Nephron (organoid): Measurements from ENCODE around the gene ENTR1.

Source experiments
- H3K27ac Mint-ChIP-seq, 3 experiments: 2 replicates each; pipeline ENCODE4 v1.8.0; 2020; ENCODE audit warnings: mixed read lengths in 3 of 3, mild to moderate bottlenecking in 2 of 3, moderate library complexity in 1 of 3
- H3K27me3 Mint-ChIP-seq: 2 replicates; pipeline ENCODE4 v1.8.0; 2021; ENCODE audit warnings: low read depth, mild to moderate bottlenecking, moderate library complexity, mixed read lengths
- H3K36me3 Mint-ChIP-seq: 2 replicates; pipeline ENCODE4 v1.8.0; 2020; ENCODE audit warnings: low read depth, mixed read lengths
- H3K4me1 Mint-ChIP-seq: 2 replicates; pipeline ENCODE4 v1.8.0; 2020; ENCODE audit warnings: mixed read lengths
- H3K4me3 Mint-ChIP-seq, 3 experiments: 2 replicates each; pipeline ENCODE4 v1.8.0; 2020; ENCODE audit warnings: mild to moderate bottlenecking in 3 of 3, mixed read lengths in 3 of 3, moderate library complexity in 2 of 3
- H3K9me3 Mint-ChIP-seq: 2 replicates; pipeline ENCODE4 v1.8.0; 2020; ENCODE audit warnings: mixed read lengths
- CTCF ChIP-seq, 3 experiments: fragments of 200-600 bp; sonication (generic); IDR thresholded peaks; one replicate each; pipeline ENCODE4 v1.5.0; 2021; ENCODE audit warnings: antibody characterized with exemption in 3 of 3; ENCODE audit not compliant: unreplicated experiment in 3 of 3

ENTR1 gene

GRCh38 chr9:136403915-136404800 lies 6.3 kb downstream of the ENTR1 start:
- H3K27me3 Mint-ChIP-seq: no peaks in the 10 kb centered on the region
- TF ChIP-seq CTCF (IDR thresholded peaks at IDR 0.05; ENCODE audit: unreplicated experiment in 3 of 3): no peak

GRCh38 chr9:136403538-136403914 lies 6.9 kb downstream of the ENTR1 start:
- Mint-ChIP-seq H3K9me3 (no peaks in the 10 kb centered on the region), H3K27ac (no peak overlapping the region), H3K27me3 (no peaks in the 10 kb centered on the region), H3K36me3 (peaks cover 32% of the 10 kb centered on the region), H3K4me3 (no peak overlapping the region), H3K4me1 (peaks cover 8% of the 10 kb centered on the region)
- no peak for TF ChIP-seq CTCF (IDR thresholded peaks at IDR 0.05; ENCODE audit: unreplicated experiment in 3 of 3)

More at GRCh38 chr9:136403915-136404800, 6.3 kb downstream of the ENTR1 start:
- Mint-ChIP-seq H3K27ac (no peak overlapping the region), H3K9me3 (no peaks in the 10 kb centered on the region), H3K4me3 (no peak overlapping the region), H3K4me1 (peaks cover 7% of the 10 kb centered on the region), H3K36me3 (peaks cover 34% of the 10 kb centered on the region)

GRCh38 chr9:136402067-136402466 lies 8.3 kb downstream of the ENTR1 start:
- Mint-ChIP-seq H3K27ac (no peak overlapping the region), H3K9me3 (no peaks in the 10 kb centered on the region), H3K4me1 (peaks cover 9% of the 10 kb centered on the region), H3K27me3 (no peaks in the 10 kb centered on the region), H3K36me3 (peaks cover 29% of the 10 kb centered on the region), H3K4me3 (peak overlapping the region in 1 of 3 experiments; percentile 42)
- TF ChIP-seq CTCF (IDR thresholded peaks at IDR 0.05; ENCODE audit: unreplicated experiment in 3 of 3): no peak

GRCh38 chr9:136401173-136401922 lies 9.1 kb downstream of the ENTR1 start:
- H3K27ac Mint-ChIP-seq: no peak overlapping the region
- H3K9me3 Mint-ChIP-seq: no peaks in the 10 kb centered on the region
- peaks cover 9% of the 10 kb centered on the region for H3K4me1 Mint-ChIP-seq
- H3K4me3 Mint-ChIP-seq: peak overlapping the region; percentile 61 to 76 (median 72)
- no peaks in the 10 kb centered on the region for H3K27me3 Mint-ChIP-seq
- no peak for TF ChIP-seq CTCF (IDR thresholded peaks at IDR 0.05; ENCODE audit: unreplicated experiment in 3 of 3)
- peaks cover 34% of the 10 kb centered on the region for H3K36me3 Mint-ChIP-seq

- H3K27me3 Mint-ChIP-seq: no peaks in the 10 kb centered on the region
- H3K4me1 Mint-ChIP-seq: peaks cover 9% of the 10 kb centered on the region
- H3K27ac Mint-ChIP-seq: peak within 1 kb of the TSS in 2 of 3 experiments; percentile 68 to 82
- H3K9me3 Mint-ChIP-seq: no peaks in the 10 kb centered on the region
- TF ChIP-seq CTCF (IDR thresholded peaks at IDR 0.05; ENCODE audit: unreplicated experiment in 3 of 3): peak; percentile 95 to 97 (median 97)
- peaks cover 31% of the 10 kb centered on the region for H3K36me3 Mint-ChIP-seq
- peak within 1 kb of the TSS; percentile 86 to 94 (median 88) for H3K4me3 Mint-ChIP-seq
Observed at GRCh38 chr9:136400038-136400834, 10.2 kb downstream of the ENTR1 start, which contains the start of gene SNAPC4. TSS of gene SNAPC4 (minus strand) at chr9:136400170. CDS start at chr9:136398428, 1,742 bp downstream.
